Hippocampal formation (tissue), 2 donors: ENCODE results near the gene CCDC192.

Experiments used
- DNase-seq, 2 donors: peaks; one replicate each; lab custom pipeline; 2025; lab: John Stamatoyannopoulos, UW

Gene CCDC192

DNA sequence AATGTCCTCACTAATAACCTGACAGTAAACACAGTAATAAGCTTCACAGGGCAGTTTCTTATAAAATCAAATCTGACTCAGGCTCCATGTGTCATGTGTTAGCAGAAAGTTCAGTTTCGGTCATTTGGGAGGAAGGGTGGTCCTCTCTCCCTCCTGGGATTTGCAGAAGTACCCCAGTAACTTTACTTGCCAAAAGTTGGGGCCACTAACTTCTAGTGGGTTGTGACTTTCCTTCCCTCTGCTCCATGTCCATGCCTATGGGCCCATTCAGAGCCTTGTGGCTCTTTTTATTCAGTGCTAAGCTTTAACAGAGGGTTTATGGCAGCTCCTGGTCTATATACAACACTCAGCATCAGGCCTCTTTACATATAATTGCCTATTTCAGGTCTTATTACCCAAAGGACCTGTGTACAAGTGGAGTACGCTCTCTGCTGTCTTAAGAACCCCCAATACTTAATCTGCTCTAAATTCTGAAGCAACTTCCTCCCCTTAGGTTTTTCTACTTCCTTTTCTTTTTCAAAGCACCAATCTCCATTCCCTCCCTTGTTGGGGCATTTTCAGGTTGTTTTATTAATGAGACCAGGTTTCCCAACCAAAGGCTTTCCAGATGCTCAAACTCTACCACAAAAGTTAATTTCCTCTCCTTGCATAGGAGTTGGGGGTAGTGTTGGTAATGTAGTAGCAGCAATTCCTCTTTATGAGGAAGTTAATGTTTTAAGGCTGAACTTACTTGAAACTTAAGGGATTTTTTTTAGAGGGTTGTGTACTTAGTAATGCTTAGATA is 107.7 kb downstream of the CCDC192 start:
- DNase-seq, result no peak

DNA sequence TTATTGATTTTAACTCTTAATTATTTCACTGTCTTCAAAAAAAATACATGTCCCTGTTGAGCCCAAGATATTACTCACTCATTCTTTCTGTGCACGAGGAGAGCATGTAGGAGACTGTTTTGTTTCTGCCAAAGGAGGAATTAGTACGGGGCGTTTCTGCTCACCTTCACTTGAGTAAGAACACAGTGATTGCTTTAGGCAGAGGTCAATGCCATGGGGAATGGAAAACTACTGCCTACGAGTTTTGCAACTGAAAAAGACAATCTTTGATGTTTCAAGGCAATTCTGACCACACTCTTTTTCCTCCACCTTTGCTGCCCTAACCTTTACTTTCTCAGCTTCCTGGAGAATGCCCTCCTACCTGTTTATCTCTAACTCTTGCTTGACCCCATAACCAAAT is 109.4 kb downstream of the CCDC192 start:
- no peak for DNase-seq

DNA sequence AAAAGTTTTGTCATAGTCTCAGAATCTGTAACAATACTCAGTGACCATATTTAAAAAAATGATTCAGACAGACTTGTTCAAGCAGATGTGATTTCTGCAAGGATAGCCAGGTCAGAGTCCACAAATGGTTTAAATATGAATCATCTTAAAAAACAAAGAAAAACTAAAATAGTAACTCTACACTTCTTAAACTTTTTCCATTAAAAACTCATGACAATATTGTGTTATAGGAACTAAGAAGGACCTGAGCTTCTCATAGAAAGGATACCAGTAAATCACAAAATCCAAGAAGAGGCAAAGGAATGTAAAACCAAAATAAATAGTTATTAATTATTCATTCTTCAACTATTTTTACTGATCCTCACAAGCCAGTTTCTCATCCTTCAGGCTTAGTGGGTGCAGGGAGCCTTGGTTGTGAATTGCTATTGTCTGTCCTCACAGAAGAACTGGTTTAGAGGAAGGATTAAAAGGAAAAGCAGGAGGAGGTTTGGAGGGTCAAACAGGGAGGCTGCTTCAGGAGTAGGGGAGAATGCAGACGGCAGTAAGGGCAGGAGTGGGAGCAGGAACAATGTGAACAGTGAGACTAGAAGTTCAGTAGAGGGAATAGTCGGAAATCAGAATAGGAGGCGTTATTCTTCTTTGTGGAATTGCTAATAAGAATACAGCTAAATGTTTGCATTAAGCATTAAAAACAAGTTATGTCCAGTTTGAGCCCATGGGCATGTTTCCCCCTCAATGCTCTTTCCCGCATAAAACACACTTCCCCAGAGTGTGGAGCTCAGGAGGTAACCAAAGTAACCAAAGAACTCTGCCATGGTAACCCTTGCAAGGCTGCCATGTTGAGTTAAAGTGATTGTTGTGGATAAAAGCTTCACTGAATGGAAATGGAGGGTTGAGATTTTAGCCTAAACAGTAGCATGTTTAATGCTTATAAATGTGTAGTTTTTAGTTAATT is 110.7 kb downstream of the CCDC192 start:
- no peak for DNase-seq

DNA sequence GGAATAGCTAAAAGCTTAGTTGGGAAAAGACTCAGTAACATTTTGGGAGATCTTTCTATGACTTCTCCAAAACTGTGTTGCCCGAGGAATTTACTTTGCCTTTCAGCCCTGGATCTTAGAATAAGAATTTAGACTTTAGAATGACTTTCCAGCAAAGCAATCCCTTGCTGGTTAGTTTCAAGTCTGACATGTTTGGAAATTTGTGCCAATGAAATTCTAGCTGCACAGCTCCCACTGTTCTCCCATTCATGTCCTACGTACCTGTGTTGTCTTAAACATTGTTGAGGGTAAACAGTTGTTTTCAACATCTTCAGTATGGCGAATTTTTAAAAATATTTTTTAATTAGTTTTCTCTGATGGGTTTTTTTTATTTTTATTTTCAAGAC is 111.4 kb downstream of the CCDC192 start:
- no peak for DNase-seq

DNA sequence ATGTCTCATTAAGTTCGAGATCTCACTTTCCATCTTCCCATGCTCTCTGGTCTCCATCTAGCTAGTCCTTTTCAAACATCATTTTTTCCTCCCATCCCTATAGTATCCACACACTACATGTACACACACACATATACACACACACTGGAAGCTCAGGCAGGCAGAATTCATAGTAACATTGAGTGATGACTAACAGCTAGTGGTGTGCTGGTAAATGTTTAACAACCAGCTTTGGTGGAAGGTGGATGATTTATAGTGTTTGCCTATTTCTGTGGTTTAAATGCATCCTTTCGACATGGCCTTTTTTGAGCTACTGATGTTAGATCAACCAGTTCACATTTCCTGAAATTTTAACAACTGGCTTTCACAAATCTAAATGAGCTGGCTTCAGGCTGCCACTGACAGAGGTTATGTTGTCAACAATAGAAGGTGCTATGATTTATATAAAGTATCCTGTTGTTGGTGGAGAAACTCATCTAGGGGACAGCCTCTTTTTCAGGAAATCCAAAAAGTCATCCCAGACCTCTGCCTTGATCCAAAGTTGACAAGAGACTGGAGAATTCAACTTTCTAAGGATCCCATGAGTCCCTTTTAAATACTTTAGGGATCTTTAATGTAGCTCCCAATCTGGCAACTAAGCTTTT is 117.8 kb downstream of the CCDC192 start:
- DNase-seq, result no peak

DNA sequence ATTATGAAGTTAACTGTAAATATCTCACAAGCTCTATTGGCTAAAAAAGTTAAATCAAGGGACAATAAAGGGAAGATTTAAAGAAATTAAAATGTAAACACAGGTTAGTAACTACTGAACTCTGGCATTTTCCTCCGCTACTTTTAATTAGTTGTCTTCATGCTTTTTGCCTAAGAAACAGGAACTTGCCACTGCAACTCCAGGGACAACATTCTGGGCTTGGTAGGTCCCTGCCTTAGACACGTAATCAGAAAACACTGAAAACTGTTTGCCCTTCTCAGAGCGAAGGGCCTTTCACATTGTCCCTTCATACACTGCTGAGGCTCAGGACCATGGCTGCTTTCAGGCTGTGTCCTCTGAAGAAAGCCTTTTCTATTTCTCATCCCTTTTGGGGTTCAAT is 118.7 kb downstream of the CCDC192 start:
- DNase-seq, result no peak

DNA sequence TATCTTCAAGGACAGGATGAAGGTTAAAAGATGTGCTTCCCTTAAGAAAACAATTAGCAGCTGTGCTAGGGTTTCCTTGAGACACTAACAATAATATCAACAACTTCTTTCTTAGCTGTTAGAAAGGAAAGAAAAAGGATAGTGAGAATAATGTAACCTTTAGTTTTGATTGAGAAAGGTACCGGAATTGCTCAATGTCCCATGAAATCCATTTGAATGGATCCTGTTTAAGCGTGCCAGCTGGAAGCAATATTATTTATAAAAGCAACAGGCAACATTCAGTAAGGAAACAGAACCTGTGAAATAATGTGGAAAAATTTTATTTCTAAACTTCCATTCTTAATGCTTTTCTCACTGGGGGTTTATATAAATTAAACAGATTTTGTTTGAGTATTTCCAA is 120.9 kb downstream of the CCDC192 start:
- no peak for DNase-seq

DNA sequence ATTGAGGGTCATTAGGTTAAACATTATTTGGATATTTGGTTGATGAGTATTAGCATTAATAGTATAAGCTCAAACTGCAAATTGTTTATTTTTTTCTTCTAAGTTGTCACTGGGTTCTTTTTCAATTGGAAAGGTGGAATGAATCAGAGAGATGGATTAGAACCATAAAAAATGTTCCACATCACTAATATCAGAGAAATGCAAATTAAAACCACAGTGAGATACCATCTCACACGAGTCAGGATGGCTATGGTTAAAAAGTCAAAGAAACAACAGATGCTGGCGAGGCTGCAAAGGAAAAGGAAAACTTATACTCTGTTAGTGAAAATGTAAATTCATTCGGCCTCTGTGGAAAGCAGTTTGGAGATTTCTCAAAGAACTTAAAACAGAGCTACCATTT is 122.8 kb downstream of the CCDC192 start:
- no peak for DNase-seq

DNA sequence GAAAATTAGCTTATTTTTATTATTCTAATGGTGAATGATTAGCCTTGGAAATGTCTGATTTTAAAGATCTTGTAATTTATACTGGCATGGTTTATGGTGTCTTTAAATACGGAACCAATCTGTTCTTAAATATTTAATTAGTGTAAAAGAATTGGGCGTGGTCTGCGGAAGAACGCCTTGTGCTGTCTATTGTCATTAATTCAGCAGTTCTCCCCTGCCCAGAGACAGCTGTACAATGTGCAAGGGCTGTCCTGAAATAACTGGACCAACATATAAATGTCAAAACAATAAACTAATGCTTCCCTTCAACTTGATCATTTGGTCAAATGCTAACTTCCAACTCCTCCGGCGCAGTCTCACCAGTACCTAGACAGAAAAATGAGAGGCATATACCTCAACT is 124.3 kb downstream of the CCDC192 start:
- DNase-seq, result no peak

DNA sequence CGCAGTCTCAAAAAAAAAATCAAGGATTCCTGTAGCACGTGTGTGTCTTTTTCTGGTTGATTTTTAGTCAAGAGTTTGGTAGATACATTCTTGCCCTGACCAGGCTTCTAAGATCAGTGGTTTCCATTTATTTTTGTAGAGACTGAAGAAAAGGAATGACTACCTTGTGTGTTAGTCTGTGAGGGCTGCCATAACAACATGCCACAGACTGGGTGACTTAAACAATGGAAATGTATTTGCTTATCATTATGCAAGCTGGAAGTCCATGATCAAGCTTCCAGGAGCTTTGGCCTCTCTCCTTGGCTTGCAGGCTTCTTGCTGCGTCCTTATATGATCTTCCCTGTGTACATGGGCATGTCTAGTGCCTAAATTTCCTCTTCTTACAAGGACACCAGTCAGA is 127.0 kb downstream of the CCDC192 start:
- DNase-seq, result no peak

DNA sequence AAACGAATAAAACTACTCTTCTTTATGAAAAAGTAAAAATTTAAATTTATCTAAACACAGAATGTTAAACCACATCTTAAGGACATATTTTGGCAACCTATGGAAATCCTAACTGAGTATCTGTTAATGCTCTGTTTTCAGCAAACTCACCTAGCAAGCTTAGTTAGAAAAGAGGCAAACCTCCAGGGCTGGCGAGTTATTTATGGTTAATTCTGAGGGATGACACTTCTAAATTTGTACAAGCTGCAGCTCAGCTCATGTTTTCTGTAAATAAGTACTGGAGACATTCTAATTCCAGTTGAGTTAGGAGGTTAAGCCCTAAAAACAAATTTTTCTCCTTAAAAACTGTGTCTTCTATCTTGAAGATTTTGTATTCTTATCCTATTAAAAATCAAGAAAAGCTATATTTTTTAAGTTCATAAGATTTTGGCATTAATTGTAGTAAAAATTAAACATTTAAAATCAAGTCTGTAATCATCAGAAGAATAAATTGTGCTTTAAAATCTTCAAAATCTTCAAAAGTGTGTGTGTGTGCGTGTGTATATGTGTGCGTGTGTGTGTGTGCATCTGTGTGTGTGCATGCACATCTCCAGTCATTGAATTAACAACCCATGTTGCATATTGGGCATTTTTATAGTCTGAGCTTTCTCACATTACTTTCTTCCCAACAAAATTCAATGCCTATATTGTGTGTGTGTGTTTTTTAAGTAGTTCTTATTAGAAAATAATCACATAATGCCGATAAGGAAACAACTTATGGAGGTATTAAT is 127.8 kb downstream of the CCDC192 start:
- DNase-seq, result no peak

DNA sequence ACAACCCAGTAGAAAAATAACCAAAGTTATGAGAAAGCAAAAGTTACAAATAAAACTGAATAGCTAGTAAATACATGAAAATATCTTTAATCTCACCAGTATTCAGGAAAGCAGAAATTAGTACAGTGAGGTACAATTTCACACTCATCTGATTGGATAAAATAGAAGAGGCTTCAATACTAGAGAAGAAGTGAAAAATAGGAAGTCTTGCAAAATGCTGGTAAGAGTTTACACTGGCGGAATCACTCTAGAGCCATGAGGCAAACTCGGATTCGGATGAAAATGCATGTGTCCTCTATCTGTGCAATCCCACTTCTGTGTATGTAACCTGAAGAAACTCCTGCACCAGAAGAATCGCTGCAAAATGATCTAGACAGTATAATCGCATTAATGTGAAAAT is 128.9 kb downstream of the CCDC192 start:
- no peak for DNase-seq

DNA sequence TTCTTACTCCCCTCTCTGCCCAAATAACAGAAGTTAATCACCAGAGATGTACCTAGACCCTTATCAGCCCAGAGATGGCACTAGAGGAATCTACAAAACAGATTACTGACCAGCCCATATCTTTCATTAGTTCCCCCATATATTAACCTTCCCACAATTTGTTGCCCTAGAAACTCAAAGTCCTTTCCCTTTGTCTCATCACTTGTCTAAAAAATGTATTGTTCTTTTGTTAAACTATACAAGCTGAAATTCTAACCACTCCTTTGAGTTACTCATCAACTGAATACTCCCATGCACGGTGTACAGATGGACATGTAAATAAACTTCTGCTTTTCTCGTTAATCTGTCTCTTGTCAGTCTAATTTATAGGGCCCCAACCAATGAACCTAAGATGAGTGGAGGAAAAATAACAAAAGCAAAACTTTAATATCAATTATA is 130.9 kb downstream of the CCDC192 start:
- no peak for DNase-seq

DNA sequence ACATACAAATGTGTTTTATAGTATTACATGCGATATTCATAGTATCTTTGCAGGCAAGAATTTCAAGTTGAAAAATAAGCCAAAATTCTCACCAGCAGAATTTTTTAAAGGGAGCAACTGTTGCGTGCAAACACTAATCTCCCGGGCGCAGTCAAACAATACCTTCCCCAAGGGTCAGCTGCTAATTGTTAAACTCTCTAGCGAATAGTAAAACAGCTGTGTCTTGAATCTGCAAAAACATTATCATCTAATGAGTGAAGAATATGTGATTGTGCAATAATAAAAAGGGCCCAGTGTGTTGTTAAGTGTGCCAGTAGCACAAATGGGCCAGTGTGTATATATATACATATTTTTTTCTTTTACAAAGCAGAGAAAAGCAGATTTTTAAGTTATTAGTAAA is 131.4 kb downstream of the CCDC192 start:
- peak in 1 of 2 donors; percentile 2 for DNase-seq

DNA sequence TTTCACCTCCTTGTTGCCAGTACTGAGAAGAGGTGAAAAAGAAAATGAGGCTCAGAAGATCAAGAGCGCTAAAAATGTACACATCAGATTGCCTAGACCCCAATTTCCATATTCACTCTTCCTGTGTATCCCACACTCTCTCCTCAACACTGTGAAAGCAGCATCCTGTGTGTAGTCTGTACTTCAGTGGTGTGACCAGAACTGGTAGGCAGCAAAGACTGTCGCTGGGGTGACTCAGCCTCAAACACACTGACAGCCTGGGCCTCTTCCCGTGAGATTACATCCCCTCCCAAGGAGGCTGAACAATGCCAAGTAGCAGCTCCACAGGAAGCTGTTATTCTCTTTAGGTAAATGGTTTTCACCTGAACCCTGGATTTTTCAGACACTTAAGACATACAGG is 135.5 kb downstream of the CCDC192 start:
- DNase-seq, result no peak

DNA sequence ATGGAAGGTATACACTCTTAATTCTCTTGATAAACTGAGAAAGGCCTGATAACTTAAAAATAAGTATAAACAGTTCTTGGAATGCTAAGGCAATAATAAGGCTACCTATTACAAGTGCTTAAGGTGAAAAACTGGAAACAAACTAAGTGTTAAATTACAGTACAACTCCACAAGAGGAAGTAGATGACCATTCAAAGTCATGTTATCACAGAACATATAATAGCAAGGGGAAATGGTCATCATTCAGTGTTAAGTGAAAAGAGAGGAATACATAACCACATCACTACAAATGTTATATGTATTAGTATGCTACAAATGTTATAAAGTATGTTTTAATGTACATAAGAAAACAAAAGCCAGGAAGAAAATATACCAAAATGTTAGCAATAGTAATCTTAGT is 135.9 kb downstream of the CCDC192 start:
- no peak for DNase-seq

DNA sequence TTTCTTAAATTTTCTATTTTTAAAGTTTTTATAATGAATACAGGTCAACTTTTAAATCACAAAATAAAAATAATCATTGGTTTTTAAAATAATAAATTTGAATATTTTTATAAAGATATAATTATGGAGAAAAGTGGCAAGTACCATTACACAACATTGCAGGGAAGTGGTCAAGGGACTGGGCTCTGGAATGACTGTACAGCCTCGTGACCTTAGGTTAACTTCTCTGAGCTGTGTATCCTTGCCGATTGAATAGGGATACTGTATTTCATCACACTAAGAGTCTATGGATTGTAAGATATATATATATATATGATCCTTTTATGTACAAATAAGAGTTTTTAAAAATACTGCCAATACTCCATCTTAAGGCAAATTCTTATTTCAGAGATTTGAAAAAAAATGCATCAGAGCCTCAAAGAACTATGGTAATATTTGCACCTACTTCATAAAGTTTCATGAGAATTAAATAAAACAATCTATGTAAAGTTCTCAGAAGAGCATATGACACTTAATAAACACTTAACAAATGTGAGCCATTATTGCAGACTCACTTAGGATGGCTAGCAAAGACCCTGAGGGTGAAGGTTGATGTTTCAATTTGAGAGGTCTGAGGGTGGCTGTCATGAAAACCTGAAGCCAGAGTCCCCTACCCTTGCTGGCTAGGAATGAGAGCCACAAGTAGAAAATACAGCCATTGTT is 136.5 kb downstream of the CCDC192 start:
- no peak for DNase-seq

DNA sequence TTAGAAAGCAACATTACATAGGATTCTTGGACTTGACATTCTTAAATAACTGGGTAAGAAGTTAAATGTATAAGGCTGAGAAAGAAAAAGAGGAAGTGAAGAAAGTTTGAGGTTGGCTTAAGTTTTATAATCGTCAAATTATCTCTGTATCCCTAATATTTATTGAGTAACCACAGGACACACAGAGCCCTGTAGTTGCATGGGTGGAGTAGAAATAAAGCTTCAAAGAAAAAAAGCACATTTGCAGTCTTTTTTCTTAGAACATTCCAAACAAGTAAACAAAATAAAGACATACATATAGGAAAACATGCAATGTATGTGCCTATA is 137.0 kb downstream of the CCDC192 start:
- DNase-seq, result no peak

DNA sequence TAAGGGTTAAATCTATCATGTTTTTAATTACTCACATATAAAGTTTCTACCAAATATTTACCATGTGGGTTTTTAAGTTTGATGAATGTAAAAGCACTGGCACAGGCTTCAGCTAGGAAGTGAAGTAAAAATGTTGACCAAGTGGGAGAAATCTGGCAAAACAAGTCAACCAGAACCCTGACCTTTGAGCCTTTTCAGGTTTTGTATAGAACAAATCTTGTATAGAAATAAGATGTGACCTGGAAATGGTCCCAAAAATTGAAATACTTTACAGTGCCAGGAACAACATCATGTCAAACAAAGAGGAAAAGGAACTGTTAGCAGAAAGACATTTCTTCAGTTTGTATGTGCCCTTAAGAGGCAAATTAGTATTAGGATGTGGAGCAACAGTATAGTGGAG is 137.6 kb downstream of the CCDC192 start:
- no peak for DNase-seq

DNA sequence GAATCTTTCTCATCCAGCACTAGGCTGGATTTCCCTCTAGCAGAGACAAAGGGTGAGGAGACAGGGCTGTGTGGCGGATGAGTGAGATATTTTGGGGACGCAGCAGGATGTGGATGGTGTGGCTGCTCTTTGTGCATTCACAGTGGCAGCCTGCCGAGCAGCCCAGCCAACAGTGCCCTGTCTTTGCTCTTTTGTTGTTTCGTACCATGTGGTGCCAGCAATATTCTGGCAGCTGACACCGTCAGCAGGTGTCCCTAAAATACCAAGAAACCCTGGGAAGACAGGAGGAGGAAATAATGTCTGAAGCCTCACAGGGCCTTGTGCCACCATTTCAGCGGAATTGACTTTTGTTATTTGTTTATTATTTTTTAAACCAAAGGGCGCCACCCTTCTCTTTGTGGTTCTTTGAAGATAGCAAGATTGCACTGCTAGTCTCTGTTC is 141.4 kb downstream of the CCDC192 start:
- peak; percentile 36 to 68 for DNase-seq

DNA sequence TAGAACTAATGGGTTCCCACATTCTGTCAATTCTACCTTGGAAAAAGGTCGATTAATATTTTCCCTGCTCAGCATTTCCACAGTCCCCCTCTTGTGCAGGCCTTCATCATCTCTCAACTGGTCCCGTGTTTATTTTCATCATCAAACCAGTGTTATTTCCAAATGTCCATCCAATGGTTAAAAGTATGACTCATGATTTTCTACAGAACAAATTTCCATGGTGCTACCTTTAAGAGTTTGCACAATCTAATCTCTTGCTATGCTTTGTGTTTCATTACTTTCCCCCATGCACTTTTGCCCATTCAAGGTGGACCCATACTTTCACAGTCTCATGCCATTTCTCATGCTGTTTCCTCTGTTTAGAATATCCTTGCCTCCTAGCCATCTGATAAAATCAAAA is 143.7 kb downstream of the CCDC192 start:
- no peak for DNase-seq
